ENCODE data around the gene PAXX.

GRCh38 chr9:136980669-136981478, 11.3 kb upstream of the PAXX start:
- TF ChIP-seq POLR2A (IDR thresholded peaks at IDR 0.05; ENCODE audit: extremely low read depth, insufficient read length) (no peak), CTCF (IDR thresholded peaks at IDR 0.05; ENCODE audit: low read depth, low read length) (no peak), MYC (IDR thresholded peaks at IDR 0.05; ENCODE audit: low read depth, low read length) (no peak), MAX (IDR thresholded peaks at IDR 0.05; ENCODE audit: low read depth, low read length) (no peak)
